Measurements from ENCODE around the gene CTNNAL1.
"Not testable (repeated sequence)": the region's sequence is repeated elsewhere in the genome, so short reads cannot be mapped to it uniquely, and the experiment has no call there.

CTNNAL1 gene, protein sequence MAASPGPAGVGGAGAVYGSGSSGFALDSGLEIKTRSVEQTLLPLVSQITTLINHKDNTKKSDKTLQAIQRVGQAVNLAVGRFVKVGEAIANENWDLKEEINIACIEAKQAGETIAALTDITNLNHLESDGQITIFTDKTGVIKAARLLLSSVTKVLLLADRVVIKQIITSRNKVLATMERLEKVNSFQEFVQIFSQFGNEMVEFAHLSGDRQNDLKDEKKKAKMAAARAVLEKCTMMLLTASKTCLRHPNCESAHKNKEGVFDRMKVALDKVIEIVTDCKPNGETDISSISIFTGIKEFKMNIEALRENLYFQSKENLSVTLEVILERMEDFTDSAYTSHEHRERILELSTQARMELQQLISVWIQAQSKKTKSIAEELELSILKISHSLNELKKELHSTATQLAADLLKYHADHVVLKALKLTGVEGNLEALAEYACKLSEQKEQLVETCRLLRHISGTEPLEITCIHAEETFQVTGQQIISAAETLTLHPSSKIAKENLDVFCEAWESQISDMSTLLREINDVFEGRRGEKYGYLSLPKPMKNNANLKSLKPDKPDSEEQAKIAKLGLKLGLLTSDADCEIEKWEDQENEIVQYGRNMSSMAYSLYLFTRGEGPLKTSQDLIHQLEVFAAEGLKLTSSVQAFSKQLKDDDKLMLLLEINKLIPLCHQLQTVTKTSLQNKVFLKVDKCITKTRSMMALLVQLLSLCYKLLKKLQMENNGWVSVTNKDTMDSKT

DNA sequence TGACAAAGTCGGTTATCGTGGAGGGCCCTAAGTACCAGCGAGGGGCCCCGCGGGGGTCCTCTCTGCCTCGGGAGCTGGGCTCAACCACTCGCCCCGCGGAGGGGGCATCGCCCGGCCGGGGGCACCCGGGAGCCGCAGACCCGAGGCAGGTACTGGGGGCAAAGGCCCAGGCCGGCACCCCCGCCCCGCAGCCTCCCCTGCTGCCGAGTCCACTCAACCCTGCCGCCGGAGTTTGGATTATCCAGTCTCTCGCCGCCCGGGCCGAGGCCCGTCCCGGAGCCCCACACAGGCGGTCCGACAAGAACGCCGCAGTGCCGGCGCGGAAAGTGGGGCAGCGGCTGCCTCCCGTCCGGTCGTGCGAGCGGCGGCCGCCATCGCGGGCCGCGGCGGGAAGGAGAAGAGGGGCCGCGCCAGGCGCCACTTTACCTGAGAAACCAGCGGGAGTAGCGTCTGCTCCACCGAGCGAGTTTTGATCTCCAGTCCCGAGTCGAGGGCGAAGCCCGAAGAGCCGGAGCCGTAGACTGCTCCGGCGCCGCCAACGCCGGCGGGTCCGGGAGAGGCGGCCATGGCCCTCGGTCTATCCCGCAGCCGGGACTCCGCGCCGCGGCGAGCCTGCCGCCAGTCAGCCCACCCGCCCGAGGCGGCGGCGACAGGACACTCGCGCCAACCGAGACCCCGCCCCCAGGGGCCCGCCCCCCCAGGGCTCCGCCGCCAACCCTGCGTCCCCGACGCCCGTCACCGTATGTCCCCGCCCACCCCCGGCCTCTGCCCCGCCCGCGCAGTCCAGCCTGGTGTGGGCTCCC, at the start of gene CTNNAL1:
Gene CTNNAL1, minus strand, starts transcription at position 624 of the 803 bp plus-strand sequence. Its CDS starts 57 bp downstream, at position 567.
- peak; percentile 74 for DNase-seq

DNA sequence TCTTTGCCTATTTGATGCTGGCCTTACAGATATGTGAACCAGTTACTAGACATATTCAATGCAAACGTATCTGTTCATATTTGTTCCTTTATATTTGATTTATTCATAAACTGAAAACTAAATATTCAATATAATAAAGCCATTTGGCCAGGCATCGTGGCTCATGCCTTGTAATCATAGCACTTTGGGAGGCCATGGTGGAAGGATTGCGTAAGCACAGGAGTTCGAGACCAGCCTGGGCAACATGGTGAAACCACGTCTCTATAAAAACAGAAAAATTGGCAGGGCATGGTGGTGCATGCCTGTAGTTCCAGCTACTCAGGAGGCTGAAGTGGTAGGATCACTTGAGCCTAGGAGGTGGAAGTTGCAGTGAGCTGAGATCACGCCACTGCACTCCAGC, 49.2 kb upstream of the CTNNAL1 start:
- DNase-seq = no peak

DNA sequence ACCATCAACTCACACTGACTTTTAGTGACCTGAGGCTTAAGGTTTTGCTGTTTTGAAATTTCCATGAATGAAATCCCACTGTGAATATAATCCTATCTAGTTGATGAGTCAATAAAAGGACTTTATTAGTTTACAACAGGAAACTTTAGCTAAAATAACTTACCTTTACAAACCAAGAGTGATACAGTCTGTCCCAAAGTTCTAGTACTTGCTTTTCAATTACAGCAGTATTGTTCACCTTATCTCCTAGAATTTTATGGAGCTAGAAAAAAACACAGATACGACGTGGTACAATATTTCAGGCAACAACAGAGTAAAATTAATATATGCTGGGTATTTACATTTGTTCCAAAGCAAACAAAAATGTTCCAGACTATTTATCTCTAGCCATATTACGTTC, 46.9 kb upstream of the CTNNAL1 start:
- no peak for DNase-seq

DNA sequence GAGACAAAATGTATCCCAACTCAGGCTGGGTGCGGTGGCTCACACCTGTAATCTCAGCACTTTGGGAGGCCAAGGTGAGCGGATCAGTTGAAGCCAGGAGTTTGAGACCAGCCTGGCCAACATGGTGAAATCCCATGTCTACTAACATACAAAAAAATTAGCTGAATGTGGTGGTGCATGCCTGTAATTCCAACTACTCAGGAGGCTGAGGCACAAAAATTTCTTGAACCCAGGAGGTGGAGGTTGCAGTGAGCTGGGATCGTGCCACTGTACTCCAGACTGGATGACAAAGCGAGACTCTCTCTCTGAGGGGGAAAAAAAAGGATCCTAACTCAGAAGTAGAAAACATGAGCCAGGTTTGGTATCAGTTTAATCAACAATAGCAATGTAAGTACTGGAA, 39.8 kb upstream of the CTNNAL1 start:
- DNase-seq = not testable (repeated sequence)

DNA sequence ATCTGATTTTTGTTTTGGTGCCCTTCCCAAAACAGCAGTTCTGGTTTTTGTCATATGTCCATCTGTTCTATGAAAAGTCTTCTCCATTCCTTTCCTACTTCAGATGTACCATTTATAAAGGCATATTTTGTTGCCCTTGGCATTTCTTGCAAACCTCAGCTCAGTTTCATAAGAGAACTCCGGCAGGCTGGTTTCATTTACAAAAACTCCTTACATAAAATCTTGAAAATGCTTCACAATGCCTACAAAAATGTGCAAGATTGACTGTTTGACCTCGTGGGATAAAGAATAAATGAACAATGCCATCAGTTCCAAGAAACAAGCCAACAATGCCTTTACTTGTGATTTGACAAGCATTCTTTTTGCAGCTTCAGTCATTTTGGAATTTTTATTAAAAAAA, 39.1 kb upstream of the CTNNAL1 start:
- DNase-seq = no peak

DNA sequence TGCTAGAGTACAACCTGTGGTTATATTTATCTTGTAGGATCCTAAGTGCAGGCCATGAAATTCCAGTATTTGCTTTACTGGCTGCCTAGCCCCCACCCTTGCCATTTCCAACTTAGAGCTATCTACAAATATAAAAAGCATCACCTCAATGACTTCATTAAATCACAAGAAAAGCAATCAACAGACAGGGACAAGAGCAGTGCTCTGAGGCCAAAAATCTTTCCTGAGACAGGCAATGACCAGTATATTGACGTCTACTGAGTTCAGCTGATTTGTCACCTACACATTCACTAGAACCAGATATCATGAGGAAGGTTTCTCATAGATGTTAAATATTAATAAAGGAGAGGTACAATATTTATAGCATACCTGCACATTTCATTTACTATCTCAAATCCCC, 38.4 kb upstream of the CTNNAL1 start:
- no peak for DNase-seq

DNA sequence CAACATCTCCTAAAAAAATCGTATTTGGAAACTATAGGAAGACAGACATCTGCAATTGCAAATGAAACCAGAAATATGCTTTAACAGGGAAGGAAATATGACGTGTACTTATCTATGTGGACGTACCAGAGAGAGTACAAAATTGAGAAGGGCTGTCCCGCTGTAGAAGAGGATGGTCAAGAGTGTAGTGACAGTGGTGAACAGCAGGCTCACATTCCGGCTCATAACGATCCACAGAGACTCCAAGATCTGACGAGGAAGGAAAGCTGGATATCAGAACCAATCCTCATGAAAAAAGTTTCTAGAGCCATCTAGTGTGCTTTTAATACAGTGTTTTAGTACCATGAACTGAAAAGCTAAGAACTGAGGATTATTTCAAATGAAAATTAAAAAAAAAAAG, 37.1 kb upstream of the CTNNAL1 start:
- no peak for DNase-seq

DNA sequence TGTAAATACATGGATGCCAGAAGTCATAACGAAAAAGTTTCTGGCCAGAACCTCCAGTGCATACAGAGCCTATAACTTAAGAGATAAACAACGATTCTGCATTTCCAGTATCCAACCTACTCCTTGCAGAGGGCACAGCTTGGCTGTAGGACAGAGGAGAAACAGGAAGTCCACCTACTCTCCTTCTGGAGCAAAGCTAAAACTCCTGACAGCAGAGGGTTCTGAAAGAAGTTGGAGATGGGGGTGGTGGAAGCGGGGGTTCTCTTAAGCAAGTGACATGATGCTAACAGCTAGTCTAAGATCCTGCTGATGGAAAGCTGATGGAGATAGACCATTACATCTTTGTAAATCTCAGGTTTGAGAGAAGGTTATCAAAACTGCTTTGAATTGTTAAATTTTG, 35.5 kb upstream of the CTNNAL1 start:
- no peak for DNase-seq

DNA sequence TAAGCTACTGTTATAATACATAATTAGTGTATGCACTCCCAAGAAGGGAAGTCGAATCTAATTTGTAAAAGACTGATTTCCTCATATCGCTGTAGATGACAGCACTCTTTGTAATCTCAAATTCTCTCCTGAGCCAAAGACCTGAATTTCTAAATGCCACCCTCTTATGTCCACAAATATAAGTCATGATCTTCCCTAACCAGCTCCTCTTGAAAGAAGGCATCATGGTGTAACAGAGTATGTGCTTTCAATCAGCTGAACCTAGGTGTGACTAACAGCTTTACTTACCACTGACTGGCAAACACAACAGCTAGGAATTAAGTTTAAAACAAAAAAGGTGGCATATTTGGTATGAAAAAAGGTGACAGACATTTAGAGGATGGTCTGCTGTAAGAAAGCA, 34.0 kb upstream of the CTNNAL1 start:
- no peak for DNase-seq

DNA sequence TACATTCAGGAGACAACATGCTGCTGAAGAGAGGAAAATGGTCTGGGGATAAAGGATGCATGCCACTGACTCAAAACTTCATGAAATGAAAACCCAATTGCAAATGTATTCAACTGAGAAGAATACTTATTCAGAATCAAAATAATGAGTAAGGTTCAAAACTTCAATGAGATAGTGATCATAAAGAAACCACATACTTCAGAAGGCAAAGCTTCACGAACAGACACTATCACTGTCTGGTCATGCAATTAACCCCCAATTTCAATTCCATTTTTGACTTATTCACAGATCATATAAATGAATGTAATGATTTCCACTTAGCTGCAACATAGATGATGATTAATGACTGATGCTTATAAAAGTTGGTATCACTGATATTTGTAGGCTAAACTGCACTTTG, 33.0 kb upstream of the CTNNAL1 start:
- DNase-seq = no peak

DNA sequence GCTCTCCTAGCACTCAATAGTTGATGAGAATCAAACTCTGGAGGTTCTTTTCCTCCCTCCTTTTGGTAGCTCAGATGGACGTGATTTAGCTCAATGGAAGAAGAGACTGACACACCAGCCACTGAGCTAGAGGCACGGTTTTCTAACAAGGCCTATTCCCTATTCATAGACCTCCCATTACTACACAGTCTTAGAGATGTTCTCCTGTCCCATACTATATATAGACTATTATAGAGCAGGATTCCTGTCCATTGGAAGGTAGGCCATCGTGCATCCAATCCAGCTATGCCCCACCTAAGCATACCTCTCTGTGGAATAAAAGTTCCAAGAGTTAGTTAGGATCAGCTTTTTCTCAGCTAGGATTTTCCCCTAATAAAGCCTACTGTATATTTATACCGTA, 30.3 kb upstream of the CTNNAL1 start:
- DNase-seq = no peak

DNA sequence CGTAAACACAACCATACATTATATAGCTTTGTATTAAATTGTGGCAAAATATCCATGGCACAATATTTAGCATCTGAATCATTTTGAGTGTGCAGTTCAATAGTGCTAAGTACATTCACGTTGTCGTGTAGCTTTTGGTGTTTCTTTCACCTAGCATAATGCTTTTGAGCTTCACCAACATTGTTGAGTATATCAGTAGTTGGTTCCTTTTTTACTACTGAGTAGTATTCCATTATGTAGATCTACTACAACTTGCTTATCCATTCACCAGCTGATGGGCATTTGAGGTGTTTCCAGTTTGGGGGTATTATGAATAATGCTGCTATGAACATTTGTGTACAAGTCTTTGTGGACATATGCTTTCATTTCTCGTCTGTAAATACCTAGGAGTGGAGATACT, 27.3 kb upstream of the CTNNAL1 start:
- DNase-seq = no peak

DNA sequence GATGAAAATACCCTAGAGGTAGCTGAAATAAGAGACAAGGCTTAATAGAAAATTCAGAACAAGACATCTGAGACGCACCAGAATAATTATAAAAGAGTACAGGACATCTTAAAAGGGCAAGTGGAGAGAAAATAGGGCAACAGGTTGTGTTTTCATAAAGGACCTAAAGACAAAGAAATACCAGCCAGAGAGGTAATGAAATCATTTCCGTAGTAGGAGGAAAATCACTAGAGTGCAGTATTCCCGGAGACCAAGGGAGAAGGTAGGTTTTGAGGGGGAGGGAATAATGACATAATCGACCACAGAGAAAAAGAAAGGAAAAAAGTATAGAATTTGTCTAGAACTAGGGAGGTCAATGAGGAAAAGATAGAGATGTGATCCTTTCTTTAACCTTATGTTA, 26.2 kb upstream of the CTNNAL1 start:
- no peak for DNase-seq

DNA sequence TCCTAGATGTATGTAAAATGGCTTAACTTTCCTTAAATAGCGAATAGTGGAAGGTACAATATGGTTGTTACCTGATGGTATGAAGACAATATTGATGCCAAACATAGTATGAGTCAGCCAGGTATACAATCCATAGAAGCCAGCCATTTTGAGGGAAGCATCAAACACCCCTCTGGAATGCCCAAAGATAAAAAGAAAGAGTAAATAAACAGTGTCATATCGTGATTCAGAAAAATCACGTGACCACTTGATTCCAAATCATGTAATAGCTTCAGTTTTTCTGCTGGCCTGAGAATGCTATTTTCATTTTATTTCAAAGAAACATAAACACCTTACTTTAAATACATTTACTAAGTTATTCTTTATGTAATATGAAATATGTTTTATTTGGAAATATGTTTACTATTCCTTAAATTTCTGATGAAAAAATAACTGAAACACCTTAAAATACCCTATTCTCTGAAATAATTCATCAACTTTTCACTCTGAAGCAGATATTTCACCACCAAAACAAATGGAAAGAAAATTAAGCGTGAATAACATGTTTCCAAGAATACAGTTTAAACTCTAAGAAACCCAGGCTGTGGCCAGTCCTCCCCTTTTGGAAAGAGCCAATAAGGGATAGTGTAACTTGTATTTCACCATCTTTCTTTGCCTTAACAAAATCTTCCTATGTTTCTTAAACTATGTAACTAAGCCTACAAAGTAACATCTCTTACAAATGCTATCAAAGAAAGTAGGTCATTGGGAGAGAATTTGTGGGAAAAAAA, 24.8 kb upstream of the CTNNAL1 start:
- DNase-seq = no peak

DNA sequence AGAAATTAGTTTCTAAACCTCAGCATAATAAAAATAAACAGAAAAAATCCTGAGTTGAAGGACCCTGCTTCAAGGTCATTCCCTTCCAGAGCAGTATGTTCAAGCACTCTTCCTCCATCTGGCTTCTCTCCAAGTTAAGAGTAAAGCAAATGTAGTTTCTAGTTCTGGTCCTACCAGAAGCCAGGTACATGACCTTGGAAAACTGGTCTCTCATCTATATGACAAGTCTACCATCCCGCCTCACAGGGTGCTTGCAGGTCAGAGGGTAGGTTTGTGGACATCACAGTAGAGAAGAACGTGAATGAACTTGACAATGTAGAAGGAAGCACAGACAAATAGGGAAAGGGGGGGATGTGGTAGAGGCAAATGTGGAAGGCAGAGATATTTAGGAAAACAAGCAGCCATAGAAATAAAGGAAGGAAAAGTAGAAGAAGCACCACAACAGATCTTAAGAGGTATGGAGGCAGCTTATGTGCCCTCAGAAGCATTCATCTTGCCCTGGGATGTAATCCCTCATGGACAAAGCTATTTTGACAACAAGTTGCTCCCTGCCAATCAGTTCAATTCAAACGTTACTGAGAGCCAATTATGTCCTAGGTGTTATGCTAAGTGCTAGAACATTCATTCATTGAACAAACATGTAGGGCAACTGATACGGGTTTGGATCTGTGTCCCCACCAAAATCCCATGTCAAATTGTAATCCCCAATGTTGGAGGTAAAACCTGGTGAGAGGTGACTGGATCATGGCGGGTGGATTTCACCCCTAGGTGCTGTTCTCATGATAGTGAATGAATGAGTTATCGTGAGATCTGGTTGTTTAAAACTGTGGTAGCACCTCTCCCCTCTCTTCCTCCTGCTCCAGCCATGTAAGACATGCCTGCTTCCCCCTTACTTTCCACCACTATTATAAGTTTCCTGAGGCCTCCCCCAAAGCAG, 23.7 kb upstream of the CTNNAL1 start:
- no peak for DNase-seq

DNA sequence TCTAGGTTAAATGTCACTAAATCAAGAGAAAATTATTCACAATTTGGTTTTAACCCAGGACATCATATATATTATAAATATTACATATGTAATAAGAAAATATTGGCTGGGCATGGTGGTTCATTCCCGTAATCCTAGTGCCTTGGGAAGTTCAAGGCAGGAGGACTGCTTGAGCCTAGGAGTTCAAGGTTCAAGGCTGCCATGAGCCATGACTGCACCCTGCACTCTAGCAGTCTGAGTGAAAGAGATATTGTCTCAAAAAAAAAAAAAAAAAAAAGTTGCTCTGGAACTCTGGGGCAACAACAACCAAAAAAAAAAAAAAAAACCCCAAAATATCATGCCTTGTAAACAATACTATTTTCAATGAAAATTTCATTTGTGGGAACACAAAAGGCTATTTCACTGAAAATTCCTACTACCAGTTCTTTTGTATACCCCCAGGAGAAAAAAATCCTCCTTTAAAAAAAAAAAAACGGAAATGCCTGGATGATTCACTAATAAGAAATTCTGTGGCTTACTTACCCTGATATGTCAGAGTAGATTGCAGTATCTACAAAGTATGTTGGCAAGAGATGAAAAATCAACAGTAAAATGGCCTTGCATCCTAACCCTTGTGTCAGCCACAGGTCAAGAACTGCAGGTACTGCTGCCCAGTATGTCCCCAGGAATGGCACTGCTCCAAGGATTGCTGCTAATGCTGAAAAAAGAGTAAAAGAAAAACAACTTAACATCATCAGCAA, 22.6 kb upstream of the CTNNAL1 start:
- no peak for DNase-seq

DNA sequence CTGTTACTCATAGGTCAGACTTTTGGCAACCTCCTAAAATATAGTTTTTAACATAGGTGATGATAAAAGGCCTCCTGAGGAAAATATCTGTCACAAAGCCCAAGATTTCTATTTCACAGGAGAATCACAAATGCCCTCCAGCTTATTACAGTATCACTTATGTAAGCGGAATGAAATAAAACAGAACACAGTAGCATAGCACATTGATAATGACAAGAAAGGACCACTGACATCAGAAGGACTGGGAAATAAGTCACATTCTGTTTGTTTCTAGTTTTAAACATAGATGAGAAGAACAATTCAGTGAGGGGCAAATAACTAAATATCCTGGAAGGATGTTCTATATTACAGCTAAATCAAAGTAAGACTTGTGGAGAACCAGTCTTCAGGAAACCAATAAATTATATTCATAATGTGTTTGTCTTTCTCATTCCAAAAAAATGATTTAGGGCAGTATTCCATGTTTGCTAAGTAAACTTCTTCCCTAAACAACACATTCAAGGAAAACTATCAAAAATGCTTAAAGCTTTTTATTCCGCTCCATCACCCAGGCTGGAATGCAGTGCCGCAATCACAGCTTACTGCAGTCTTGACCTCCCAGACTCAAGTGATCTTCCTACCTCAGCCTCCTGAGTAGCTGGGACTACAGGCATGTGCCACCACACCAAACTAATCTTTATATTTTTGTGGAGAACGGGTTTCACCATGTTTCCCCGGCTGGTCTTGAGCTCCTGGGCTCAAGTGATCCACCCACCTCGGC, 20.8 kb upstream of the CTNNAL1 start:
- DNase-seq = no peak

DNA sequence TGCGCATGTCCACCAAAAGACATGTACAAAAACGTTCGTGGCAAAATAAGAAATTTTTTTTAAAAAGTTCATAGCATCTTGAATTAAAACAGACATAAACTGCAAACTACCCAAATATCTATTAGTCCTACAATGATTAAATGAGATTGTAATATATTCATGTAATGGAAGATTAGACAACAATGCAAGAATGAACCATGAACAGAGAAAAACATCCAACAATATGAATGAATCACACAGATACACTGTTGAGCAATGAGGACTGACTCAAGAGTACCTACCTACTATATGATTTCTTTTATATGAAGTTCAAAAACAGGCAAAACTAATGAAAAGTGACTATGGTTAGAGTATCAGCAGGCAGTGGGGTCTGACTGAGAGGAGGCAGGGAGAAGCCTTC, 17.9 kb upstream of the CTNNAL1 start:
- DNase-seq = no peak

DNA sequence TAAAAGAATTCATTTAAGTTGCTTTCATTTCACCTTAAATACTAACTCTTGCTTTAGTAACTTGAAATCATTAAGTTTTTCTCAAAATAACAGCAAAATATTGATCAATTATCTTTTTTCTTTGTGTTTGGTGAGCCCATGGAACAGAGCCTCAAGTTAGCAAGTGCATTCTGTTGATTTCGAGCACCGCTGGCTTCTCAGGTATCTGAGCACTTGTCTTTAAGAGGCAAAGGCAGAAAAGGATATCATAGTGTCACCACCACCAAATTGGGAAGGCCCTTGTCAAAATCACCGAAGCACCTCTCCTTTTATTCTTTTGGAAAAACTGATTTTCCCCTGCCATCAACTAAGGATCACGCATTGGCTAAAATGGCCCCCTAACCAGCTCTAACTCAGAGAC, 17.1 kb upstream of the CTNNAL1 start:
- DNase-seq = no peak

DNA sequence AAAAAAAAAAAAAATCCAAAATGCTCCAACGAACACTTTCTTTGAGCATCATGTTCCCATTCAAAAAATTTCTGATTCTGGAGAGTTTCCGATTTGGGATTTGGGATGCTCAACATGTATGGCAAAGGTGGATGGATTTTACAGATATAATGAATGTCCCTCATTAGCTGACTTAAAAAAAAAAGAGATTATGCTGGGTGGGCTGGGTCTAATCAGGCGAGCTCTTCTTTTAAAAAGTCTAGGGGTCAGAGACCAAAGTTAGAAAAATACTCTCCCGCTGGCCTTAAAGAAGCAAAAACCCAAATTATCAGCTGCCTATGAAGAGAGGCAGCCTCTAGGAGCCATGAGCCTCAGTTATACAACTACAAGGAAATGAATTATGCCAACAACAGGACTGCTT, 15.2 kb upstream of the CTNNAL1 start:
- DNase-seq = no peak
